Gastrocnemius medialis (tissue), 4 donors: Measurements from ENCODE around the gene AARS1.

Source experiments
- CTCF ChIP-seq, 5 experiments: fragments of 450-650 bp in 3 of 5; fragments of 200-600 bp in 2 of 5; sonication (generic) in 2 of 5; IDR thresholded peaks in 4 of 5; conservative IDR thresholded peaks in 1 of 5; 1 replicate in 4 of 5; 2 replicates in 1 of 5; pipeline ENCODE4 v1.5.1; 2016 to 2019; ENCODE audit warnings: antibody characterized with exemption in 5 of 5, mild to moderate bottlenecking in 3 of 5, moderate library complexity in 3 of 5
- POLR2A ChIP-seq, 2 donors: fragments of 450-650 bp; IDR thresholded peaks; one replicate each; pipeline ENCODE4 v1.6.1; 2017; ENCODE audit warnings: antibody characterized with exemption in 2 of 2, mild to moderate bottlenecking in 2 of 2, moderate library complexity in 2 of 2

DNA sequence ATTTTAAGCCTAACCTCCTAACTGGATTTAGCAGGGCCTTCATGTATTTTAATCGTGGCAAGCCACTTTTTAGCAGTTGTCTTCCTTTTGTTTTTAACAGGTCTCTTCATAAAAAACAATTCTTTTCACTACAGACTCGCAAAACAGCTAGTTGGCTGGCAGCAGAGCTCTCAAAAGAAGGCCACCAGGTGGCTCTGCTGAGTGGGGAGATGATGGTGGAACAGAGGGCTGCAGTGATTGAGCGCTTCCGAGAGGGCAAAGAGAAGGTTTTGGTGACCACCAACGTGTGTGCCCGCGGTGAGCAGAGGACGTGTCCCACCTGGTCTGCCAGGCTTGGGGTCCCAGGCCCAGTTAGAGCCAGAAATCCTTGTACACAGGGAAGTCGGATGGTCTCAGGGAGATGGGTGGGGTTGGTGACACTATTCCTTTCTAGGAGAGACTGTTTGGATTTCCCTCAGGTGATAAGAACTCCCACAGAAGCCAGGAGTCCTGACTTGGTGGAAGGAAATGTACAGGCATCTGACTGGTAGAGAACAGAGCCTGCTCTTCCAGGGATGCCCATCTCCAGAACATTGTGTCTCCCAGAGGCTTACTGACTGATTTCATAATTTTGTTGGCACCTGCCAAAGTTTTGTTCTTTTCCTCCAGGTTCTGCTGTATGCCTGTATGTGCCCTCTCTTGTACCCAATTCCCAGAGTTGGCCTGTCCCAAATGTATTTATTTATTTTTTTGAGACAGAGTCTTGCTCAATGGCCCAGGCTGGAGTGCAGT, 42.5 kb upstream of the AARS1 start:
- peak; percentile 56 to 66 (median 58) for TF ChIP-seq CTCF (IDR thresholded peaks at IDR 0.05 in 4 of 5, conservative IDR thresholded peaks at IDR 0.05 in 1 of 5)
- no peak for TF ChIP-seq POLR2A (IDR thresholded peaks at IDR 0.05)
